K562 (cell line): ENCODE data around the gene GMPR. TPM values are rescaled to one million over a fixed set of nuclear protein-coding genes. Genes with fewer than 3 reads are reported as not detected.

ENCODE experiments used
- ATAC-seq: fragments of 200-7000 bp; cut with Tn5 transposase; 3 replicates; pipeline ENCODE4 v1.9.1; 2020; ENCODE audit warnings: moderate library complexity
- BruUV-seq: library from RNA; stranded (reverse); fragments of 400-500 nt; replicated peaks from 2 replicates; lab custom pipeline; 2021; lab: Mats Ljungman, UMichigan
- CTCF ChIA-PET: fragments of 300-600 bp; formaldehyde crosslinking; extraction: SDS; loops from one replicate; lab custom pipeline; 2021; ENCODE audit warnings: low intra/inter-chr PET ratio; lab: Yijun Ruan, JAX
- POLR2A ChIA-PET: fragments of 300-600, 350-650 bp; sonication (Branson Sonifier 250); formaldehyde crosslinking; extraction: SDS; loops from one replicate; lab custom pipeline; 2021; ENCODE audit warnings: antibody characterized with exemption, inconsistent platforms; lab: Yijun Ruan, JAX
- DNase-seq, 4 experiments: peaks; one replicate each; pipeline versions ENCODE4 v3.0.0 to v3.0.0-alpha.2; 2011 to 2018; ENCODE audit warnings: low spot score in 3 of 4, mixed read lengths in 3 of 4; ENCODE audit errors: extremely low read depth in 1 of 4
- FAIRE-seq: peaks from 2 replicates; lab custom pipeline; 2011; peaks lifted over from hg19 to GRCh38; lab: Jason Lieb, UNC
- H2AFZ ChIP-seq: 2 replicates; pipeline ENCODE4 v1.6.0; 2011; ENCODE audit warnings: low read depth, low read length, control low read depth, inconsistent platforms
- H3K27ac ChIP-seq: fragments of 200-600 bp; 3 replicates; pipeline ENCODE4 v1.8.0; 2011; ENCODE audit warnings: low read depth, mild to moderate bottlenecking, control low read depth, inconsistent platforms, low read length, moderate library complexity, mixed read lengths; ENCODE audit errors: extremely low read depth
- H3K27me3 ChIP-seq, 2 experiments: fragments of 300-600 bp in 1 of 2; 2 replicates in 1 of 2; 3 replicates in 1 of 2; pipeline versions ENCODE4 v1.6.0 to v1.8.0; 2011; ENCODE audit warnings: inconsistent platforms in 2 of 2, low read length in 2 of 2, mild to moderate bottlenecking in 1 of 2, mixed read lengths in 1 of 2, moderate library complexity in 1 of 2; ENCODE audit not compliant: control insufficient read depth in 2 of 2, insufficient read depth in 2 of 2
- H3K36me3 ChIP-seq: fragments of 300-600 bp; 3 replicates; pipeline ENCODE4 v1.8.0; 2011; ENCODE audit warnings: mild to moderate bottlenecking, low read length, inconsistent platforms; ENCODE audit not compliant: control insufficient read depth, insufficient read depth
- H3K4me1 ChIP-seq, 2 experiments: fragments of 200-600 bp in 1 of 2; replicated peaks in 1 of 2; 2 replicates in 1 of 2; 3 replicates in 1 of 2; pipeline versions ENCODE4 v1.5.1 to v1.8.0; 2011; ENCODE audit warnings: inconsistent platforms in 2 of 2, low read length in 2 of 2, mild to moderate bottlenecking in 1 of 2, mixed read lengths in 1 of 2, moderate library complexity in 1 of 2; ENCODE audit not compliant: control insufficient read depth in 2 of 2, insufficient read depth in 2 of 2
- H3K4me2 ChIP-seq: 2 replicates; pipeline ENCODE4 v1.6.1; 2011; ENCODE audit warnings: low read length, control low read depth, inconsistent platforms, mixed read lengths; ENCODE audit not compliant: insufficient read depth
- H3K4me3 ChIP-seq: fragments of 200-600 bp; sonication (generic), shearing (Covaris generic); 2 replicates; pipeline ENCODE4 v1.5.1; 2016; ENCODE audit warnings: control low read depth, inconsistent platforms
- H3K79me2 ChIP-seq: fragments of 200-600 bp; 3 replicates; pipeline ENCODE4 v1.8.0; 2011; ENCODE audit warnings: low read length, inconsistent platforms; ENCODE audit not compliant: control insufficient read depth, insufficient read depth
- H3K9ac ChIP-seq, 2 experiments: 2 replicates each; pipeline versions ENCODE4 v1.6.0 to v1.6.1; 2011; ENCODE audit warnings: low read depth in 2 of 2, low read length in 2 of 2, control low read depth in 1 of 2, inconsistent platforms in 1 of 2, mild to moderate bottlenecking in 1 of 2, mixed read lengths in 1 of 2; ENCODE audit not compliant: insufficient read depth in 1 of 2
- H3K9me1 ChIP-seq: one replicate; pipeline ENCODE4 v1.6.0; 2011; ENCODE audit warnings: inconsistent platforms, mild to moderate bottlenecking, low read length, moderate library complexity; ENCODE audit not compliant: control insufficient read depth, insufficient read depth
- H3K9me3 ChIP-seq: replicated peaks from 2 replicates; pipeline ENCODE4 v1.5.1; 2011; ENCODE audit warnings: low read depth, low read length, inconsistent platforms; ENCODE audit not compliant: control insufficient read depth, insufficient read depth
- H4K20me1 ChIP-seq: replicated peaks from 2 replicates; pipeline ENCODE4 v1.6.1; 2011; ENCODE audit warnings: low read length, inconsistent platforms, mixed read lengths; ENCODE audit not compliant: control insufficient read depth, insufficient read depth
- GATAD2A ChIP-seq: fragments of 450-650 bp; IDR thresholded peaks from 2 replicates; pipeline ENCODE4 v1.6.1; 2017
- JUND ChIP-seq, 2 experiments: IDR thresholded peaks; 2 replicates in 1 of 2; 3 replicates in 1 of 2; pipeline ENCODE4 v1.6.1; 2011; ENCODE audit warnings: borderline replicate concordance in 2 of 2, low read depth in 2 of 2, low read length in 2 of 2, improper control_type of control experiment in 1 of 2, missing biosample characterization in 1 of 2, missing genetic modification characterization in 1 of 2, missing genetic modification reagents in 1 of 2
- KLF6 ChIP-seq: fragments of 250-450 bp; sonication (Bioruptor Pico); IDR thresholded peaks from 2 replicates; pipeline ENCODE4 v1.4.0; 2020; ENCODE audit warnings: mild to moderate bottlenecking, moderate library complexity, borderline replicate concordance
- NFYB ChIP-seq: IDR thresholded peaks from 2 replicates; pipeline ENCODE4 v1.6.1; 2011; ENCODE audit warnings: mild to moderate bottlenecking, moderate library complexity; ENCODE audit not compliant: insufficient read length; ENCODE audit errors: extremely low read depth
- NR2C2 ChIP-seq, 2 experiments: fragments of 200-800 bp in 1 of 2; sonication (Bioruptor generic) in 1 of 2; sonication (generic) in 1 of 2; formaldehyde crosslinking in 1 of 2; IDR thresholded peaks; 2 replicates each; pipeline versions ENCODE4 v1.6.1 to v1.8.0; 2016 to 2022; ENCODE audit warnings: mild to moderate bottlenecking in 1 of 2, missing compliant biosample characterization in 1 of 2, missing genetic modification characterization in 1 of 2, missing genetic modification reagents in 1 of 2
- PRMT5 ChIP-seq: sonication (generic); formaldehyde crosslinking; IDR thresholded peaks from 2 replicates; pipeline ENCODE4 v1.5.0; 2020; ENCODE audit warnings: missing genetic modification reagents
- RAD21 ChIP-seq, 2 experiments: fragments of 250-450 bp in 1 of 2; fragments of 450-650 bp in 1 of 2; sonication (Bioruptor Pico) in 1 of 2; formaldehyde crosslinking in 1 of 2; IDR thresholded peaks in 1 of 2; conservative IDR thresholded peaks in 1 of 2; 2 replicates each; pipeline versions ENCODE4 v1.4.0 to v1.8.0; 2020 to 2022; ENCODE audit warnings: mild to moderate bottlenecking in 2 of 2, moderate library complexity in 1 of 2
- RCOR1 ChIP-seq, 2 experiments: IDR thresholded peaks; 2 replicates each; pipeline ENCODE4 v1.6.1; 2012; ENCODE audit warnings: low read depth in 2 of 2, low read length in 2 of 2, borderline replicate concordance in 1 of 2, improper control_type of control experiment in 1 of 2
- TSC22D4 ChIP-seq: fragments of 450-650 bp; IDR thresholded peaks from 2 replicates; pipeline ENCODE4 v1.6.1; 2016; ENCODE audit warnings: missing genetic modification characterization, missing biosample characterization, control low read depth
- ZNF668 ChIP-seq: fragments of 250-450 bp; sonication (Bioruptor Pico); IDR thresholded peaks from 2 replicates; pipeline ENCODE4 v1.8.0; 2022; ENCODE audit warnings: mild to moderate bottlenecking, inconsistent platforms
- ZNF780A ChIP-seq: fragments of 250-450 bp; sonication (Bioruptor Pico); IDR thresholded peaks from 2 replicates; pipeline ENCODE4 v1.5.0; 2021; ENCODE audit warnings: mild to moderate bottlenecking
- WGBS: fragments of 100-300 bp; shearing (Covaris generic); methylation state at CpG from one replicate; pipeline ENCODE4 v1.1.6; 2016; ENCODE audit warnings: low coverage, mixed read lengths; ENCODE audit not compliant: insufficient coverage; ENCODE audit errors: missing lambda C conversion rate; 5-methylcytosine and 5-hydroxymethylcytosine counted together
- in situ Hi-C: fragments of 300-500 bp; cut with MboI; formaldehyde crosslinking; loops from 4 replicates; pipeline ENCODE4 v1.15.0; 2018; ENCODE audit warnings: inconsistent platforms, mixed read lengths
- intact Hi-C: fragments of 100-400 bp; cut with micrococcal nuclease; formaldehyde crosslinking; loops from 2 replicates; pipeline ENCODE4 v1.14.2; 2022
- polyA plus RNA-seq, 8 experiments: library from polyadenylated mRNA; depleted of rRNA in 4 of 8; stranded (reverse) in 5 of 8; unstranded in 3 of 8; fragments of >200 nt; fragmentation: Nextera tagmentation in 2 of 8; fragmentation: Illumina TruSeq in 1 of 8; extraction: Ambion mirVana in 2 of 8; extraction: Trizol in 1 of 8; gene quantifications; 2 replicates each; pipeline versions ENCODE4 v1.2.1 to v1.2.3, GENCODE V29; 2011 to 2014; ENCODE audit warnings: inconsistent platforms in 1 of 8, missing spikeins in 1 of 8
- total RNA-seq, 7 experiments: library from RNA; depleted of rRNA in 6 of 7; stranded (reverse); fragments of >200 nt in 6 of 7; fragmentation: Illumina TruSeq in 2 of 7; extraction: Trizol in 2 of 7; gene quantifications; 2 replicates each; pipeline versions ENCODE4 v1.2.1 to v1.2.3, GENCODE V29; 2011 to 2021; ENCODE audit warnings: low replicate concordance in 1 of 7
- TF ChIP-seq, protein P1 (sequence below): sonication (generic); formaldehyde crosslinking; IDR thresholded peaks from 2 replicates; pipeline ENCODE4 v1.8.0; 2023; ENCODE audit warnings: mild to moderate bottlenecking, missing genetic modification reagents
- TF ChIP-seq, protein P2 (sequence below): fragments of 450-650 bp; formaldehyde crosslinking; IDR thresholded peaks from 2 replicates; pipeline ENCODE4 v1.4.0; 2020; ENCODE audit warnings: mild to moderate bottlenecking, moderate library complexity

The GMPR gene
- total and polyA plus RNA-seq, 9 of the 15 experiments (the other 6 are each of a cell fraction or from before 2014, with no cell fraction given) = 34.6 to 83.7 (median 49.8) TPM

DNA sequence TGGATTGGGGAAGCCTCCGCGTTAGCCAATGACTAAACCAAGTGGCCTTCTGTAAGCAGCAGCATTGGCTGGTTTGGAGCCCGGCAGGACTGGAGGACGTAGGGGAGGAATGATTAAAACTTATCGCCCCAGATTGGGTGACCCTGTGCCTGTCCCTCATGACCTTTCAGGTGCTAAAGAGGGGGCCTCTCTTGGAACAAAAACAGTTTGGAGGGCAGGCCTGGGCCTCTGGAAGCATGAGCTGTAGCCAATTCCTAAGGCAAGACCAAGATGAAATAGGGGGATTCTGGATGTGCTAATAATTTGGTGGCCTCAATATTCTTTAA is 1.4 kb downstream of the GMPR start:
- intact Hi-C loops (loop anchor here (1.0 to 2.0 kb wide), 2 partner anchors 25 to 26 kb away; no protein-coding TSS in a partner anchor), in situ Hi-C loops (no loop called here)
- Histone ChIP-seq H3K9me1 (no peaks in the 10 kb centered on the region), H3K27me3 (no peaks in the 10 kb centered on the region), H3K36me3 (peaks cover 15% of the 10 kb centered on the region), H3K79me2 (peaks cover 66% of the 10 kb centered on the region), H3K4me2 (peak overlapping the region; percentile 91), H4K20me1 (0 out of 2 replicates have a peak, but pooled peaks cover 4% of the 10 kb centered on the region), H3K4me1 (peaks cover 48 to 60% of the 10 kb centered on the region in 2 experiments), H3K27ac (peak overlapping the region; percentile 72; the same call in 2 of the 3 replicates), H3K9me3 (no peaks in the 10 kb centered on the region), H2AFZ (peak overlapping the region; percentile 78), H3K9ac (peak overlapping the region; percentile 86 to 96), H3K4me3 (peak overlapping the region; percentile 58)
- POLR2A ChIA-PET = interaction anchor here (0.7 to 7.5 kb wide), 15 partner anchors 8 to 1826 kb away, joined by 3 to 116 read pairs (median 4); no protein-coding TSS in a partner anchor
- CTCF ChIA-PET = no interaction called here
- peak; percentile 60 for ATAC-seq
- DNase-seq = peak in 2 of 4 experiments; percentile 45 to 47
- FAIRE-seq = peak; percentile 55
- no TSS peak for BruUV-seq
- WGBS = 1% methylated on average over 5 of the region's 5 CpGs
- no peak for TF ChIP-seq ZNF668 (CRISPR knock-in tag)
- TF ChIP-seq, protein P1, sequence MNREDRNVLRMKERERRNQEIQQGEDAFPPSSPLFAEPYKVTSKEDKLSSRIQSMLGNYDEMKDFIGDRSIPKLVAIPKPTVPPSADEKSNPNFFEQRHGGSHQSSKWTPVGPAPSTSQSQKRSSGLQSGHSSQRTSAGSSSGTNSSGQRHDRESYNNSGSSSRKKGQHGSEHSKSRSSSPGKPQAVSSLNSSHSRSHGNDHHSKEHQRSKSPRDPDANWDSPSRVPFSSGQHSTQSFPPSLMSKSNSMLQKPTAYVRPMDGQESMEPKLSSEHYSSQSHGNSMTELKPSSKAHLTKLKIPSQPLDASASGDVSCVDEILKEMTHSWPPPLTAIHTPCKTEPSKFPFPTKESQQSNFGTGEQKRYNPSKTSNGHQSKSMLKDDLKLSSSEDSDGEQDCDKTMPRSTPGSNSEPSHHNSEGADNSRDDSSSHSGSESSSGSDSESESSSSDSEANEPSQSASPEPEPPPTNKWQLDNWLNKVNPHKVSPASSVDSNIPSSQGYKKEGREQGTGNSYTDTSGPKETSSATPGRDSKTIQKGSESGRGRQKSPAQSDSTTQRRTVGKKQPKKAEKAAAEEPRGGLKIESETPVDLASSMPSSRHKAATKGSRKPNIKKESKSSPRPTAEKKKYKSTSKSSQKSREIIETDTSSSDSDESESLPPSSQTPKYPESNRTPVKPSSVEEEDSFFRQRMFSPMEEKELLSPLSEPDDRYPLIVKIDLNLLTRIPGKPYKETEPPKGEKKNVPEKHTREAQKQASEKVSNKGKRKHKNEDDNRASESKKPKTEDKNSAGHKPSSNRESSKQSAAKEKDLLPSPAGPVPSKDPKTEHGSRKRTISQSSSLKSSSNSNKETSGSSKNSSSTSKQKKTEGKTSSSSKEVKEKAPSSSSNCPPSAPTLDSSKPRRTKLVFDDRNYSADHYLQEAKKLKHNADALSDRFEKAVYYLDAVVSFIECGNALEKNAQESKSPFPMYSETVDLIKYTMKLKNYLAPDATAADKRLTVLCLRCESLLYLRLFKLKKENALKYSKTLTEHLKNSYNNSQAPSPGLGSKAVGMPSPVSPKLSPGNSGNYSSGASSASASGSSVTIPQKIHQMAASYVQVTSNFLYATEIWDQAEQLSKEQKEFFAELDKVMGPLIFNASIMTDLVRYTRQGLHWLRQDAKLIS (CRISPR knock-in tag) = 0 out of 2 replicates have a peak, but pooled peaks have one; percentile 33
- TF ChIP-seq NFYB = peak; percentile 33
- no peak for TF ChIP-seq KLF6 (CRISPR knock-in tag)
- 0 out of 2 replicates have a peak, but pooled peaks have one; percentile 10 for TF ChIP-seq GATAD2A
- 0 out of 2 replicates have a peak, but pooled peaks have one; percentile 6 for TF ChIP-seq JUND (IDR thresholded peaks at IDR 0.05; ENCODE audit: borderline replicate concordance, low read depth, low read length)
- no peak for TF ChIP-seq JUND (tag; IDR thresholded peaks at IDR 0.05; ENCODE audit: borderline replicate concordance, low read depth, low read length)
- no peak for TF ChIP-seq TSC22D4 (tag)
- 0 out of 4 replicates have a peak, but pooled peaks of 1 of the 2 experiments have one; percentile 28 for TF ChIP-seq RCOR1 (IDR thresholded peaks at IDR 0.05; ENCODE audit: borderline replicate concordance in 1 of 2, low read depth in 2 of 2, low read length in 2 of 2)
- TF ChIP-seq NR2C2 (CRISPR knock-in tag; IDR thresholded peaks at IDR 0.05) = no peak
- 0 out of 2 replicates have a peak, but pooled peaks have one; percentile 31 for TF ChIP-seq NR2C2 (tag; IDR thresholded peaks at IDR 0.05)
- TF ChIP-seq PRMT5 (CRISPR knock-in tag) = no peak
- TF ChIP-seq ZNF780A (CRISPR knock-in tag) = no peak
- 0 out of 4 replicates have a peak, but pooled peaks of 1 of the 2 experiments have one; percentile 55 for TF ChIP-seq RAD21 (CRISPR knock-in tag; conservative IDR thresholded peaks at IDR 0.05 in 1 of 2, IDR thresholded peaks at IDR 0.05 in 1 of 2)
- TF ChIP-seq, protein P2, sequence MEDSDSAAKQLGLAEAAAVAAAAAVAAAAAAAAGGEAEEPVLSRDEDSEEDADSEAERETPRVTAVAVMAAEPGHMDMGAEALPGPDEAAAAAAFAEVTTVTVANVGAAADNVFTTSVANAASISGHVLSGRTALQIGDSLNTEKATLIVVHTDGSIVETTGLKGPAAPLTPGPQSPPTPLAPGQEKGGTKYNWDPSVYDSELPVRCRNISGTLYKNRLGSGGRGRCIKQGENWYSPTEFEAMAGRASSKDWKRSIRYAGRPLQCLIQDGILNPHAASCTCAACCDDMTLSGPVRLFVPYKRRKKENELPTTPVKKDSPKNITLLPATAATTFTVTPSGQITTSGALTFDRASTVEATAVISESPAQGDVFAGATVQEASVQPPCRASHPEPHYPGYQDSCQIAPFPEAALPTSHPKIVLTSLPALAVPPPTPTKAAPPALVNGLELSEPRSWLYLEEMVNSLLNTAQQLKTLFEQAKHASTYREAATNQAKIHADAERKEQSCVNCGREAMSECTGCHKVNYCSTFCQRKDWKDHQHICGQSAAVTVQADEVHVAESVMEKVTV (CRISPR knock-in tag) = no peak; the same call in 1 of the 2 replicates
